ENCODE measurements around the gene RAB3GAP2.

The RAB3GAP2 gene, protein sequence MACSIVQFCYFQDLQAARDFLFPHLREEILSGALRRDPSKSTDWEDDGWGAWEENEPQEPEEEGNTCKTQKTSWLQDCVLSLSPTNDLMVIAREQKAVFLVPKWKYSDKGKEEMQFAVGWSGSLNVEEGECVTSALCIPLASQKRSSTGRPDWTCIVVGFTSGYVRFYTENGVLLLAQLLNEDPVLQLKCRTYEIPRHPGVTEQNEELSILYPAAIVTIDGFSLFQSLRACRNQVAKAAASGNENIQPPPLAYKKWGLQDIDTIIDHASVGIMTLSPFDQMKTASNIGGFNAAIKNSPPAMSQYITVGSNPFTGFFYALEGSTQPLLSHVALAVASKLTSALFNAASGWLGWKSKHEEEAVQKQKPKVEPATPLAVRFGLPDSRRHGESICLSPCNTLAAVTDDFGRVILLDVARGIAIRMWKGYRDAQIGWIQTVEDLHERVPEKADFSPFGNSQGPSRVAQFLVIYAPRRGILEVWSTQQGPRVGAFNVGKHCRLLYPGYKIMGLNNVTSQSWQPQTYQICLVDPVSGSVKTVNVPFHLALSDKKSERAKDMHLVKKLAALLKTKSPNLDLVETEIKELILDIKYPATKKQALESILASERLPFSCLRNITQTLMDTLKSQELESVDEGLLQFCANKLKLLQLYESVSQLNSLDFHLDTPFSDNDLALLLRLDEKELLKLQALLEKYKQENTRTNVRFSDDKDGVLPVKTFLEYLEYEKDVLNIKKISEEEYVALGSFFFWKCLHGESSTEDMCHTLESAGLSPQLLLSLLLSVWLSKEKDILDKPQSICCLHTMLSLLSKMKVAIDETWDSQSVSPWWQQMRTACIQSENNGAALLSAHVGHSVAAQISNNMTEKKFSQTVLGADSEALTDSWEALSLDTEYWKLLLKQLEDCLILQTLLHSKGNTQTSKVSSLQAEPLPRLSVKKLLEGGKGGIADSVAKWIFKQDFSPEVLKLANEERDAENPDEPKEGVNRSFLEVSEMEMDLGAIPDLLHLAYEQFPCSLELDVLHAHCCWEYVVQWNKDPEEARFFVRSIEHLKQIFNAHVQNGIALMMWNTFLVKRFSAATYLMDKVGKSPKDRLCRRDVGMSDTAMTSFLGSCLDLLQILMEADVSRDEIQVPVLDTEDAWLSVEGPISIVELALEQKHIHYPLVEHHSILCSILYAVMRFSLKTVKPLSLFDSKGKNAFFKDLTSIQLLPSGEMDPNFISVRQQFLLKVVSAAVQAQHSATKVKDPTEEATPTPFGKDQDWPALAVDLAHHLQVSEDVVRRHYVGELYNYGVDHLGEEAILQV (N-terminal part only)

DNA sequence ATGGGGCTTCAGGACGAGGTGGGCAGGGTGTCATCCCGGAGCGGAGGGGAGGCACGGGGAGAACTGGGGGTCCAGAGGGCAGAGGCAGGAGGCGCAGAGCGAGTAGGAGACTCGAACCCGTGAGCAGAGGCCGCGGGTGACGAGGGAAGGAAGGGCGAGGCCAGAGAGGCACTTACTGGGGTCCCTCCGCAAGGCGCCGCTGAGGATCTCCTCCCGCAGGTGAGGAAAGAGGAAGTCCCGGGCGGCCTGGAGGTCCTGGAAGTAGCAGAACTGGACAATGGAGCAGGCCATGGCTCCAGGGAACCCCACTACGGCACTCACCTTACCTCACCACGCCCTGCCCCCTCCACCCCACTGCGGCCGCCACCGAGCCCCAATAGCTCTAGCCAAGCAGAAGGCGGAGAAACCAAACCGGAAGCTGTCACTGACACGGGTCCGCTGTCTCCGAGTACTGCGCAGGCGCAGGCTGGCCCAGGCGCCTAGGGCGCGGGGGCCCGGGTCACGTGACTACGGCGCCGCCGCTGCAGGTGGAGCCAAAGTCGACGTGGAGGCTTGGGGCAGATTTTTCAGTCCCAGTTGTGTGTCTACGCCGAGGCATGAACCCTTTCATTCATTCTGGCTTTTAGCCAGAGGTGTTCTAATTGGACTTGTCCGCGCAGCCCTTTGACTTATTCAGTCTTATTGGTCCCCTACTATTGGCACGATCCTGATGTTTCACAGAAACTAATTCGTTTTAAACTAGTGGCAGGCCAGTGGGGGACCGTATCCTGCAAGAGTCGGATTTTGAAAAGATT, at the start of gene RAB3GAP2:
RAB3GAP2 (minus strand) TSS at position 407 of the 794 bp plus-strand sequence; CDS start at position 291, 116 bp downstream.
- peak; percentile 96 for DNase-seq (ENCODE audit: low read depth, low spot score)

DNA sequence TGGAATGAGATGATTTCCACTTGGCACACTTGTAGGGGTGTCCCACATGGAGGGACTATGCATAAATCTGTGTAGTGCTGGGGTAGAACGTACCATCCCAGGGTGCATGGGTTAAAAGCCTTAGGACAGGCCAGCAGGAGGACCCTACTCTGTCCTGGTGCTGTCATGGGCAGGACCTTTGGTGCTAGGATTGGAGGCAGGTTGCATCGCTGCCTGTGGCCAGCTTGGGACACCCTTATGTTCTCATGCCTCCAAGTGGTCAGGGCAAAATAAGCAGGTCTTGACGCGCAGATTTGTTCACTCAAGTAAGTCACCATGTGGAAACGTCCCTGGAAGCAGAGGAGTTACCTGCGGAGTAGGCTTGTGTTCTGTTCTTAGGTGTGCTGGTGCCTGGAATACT, 49.5 kb upstream of the RAB3GAP2 start:
- H3K4me1 ChIP-seq (ENCODE audit: insufficient read depth, insufficient read length), result no peaks in the 10 kb centered on the region
- no peak for DNase-seq (ENCODE audit: low read depth, low spot score)
- TF ChIP-seq YY1 (IDR thresholded peaks at IDR 0.05; ENCODE audit: insufficient read depth, insufficient read length) (no peak), ZNF274 (IDR thresholded peaks at IDR 0.05; ENCODE audit: low read depth, low read length) (no peak), SUZ12 (IDR thresholded peaks at IDR 0.05; ENCODE audit: extremely low read depth, insufficient read depth, insufficient read length) (no peak)

More for the DNA sequence above, at the start of gene RAB3GAP2:
- Histone ChIP-seq H3K4me1 (ENCODE audit: insufficient read depth, insufficient read length) (no peaks in the 10 kb centered on the region), H3K27me3 (ENCODE audit: insufficient read depth, insufficient read length) (no peaks in the 10 kb centered on the region), H3K9ac (ENCODE audit: insufficient read length, low read depth) (peak within 1 kb of the TSS; percentile 93), H3K4me3 (ENCODE audit: insufficient read length, low read depth) (peak within 1 kb of the TSS; percentile 92), H3K9me3 (ENCODE audit: insufficient read depth, low read length) (no peaks in the 10 kb centered on the region), H3K36me3 (ENCODE audit: insufficient read depth, insufficient read length, low read length) (peaks cover 33% of the 10 kb centered on the region)
- TF ChIP-seq ZNF274 (IDR thresholded peaks at IDR 0.05; ENCODE audit: low read depth, low read length) (no peak), SUZ12 (IDR thresholded peaks at IDR 0.05; ENCODE audit: extremely low read depth, insufficient read depth, insufficient read length) (no peak), YY1 (IDR thresholded peaks at IDR 0.05; ENCODE audit: insufficient read depth, insufficient read length) (no peak)

DNA sequence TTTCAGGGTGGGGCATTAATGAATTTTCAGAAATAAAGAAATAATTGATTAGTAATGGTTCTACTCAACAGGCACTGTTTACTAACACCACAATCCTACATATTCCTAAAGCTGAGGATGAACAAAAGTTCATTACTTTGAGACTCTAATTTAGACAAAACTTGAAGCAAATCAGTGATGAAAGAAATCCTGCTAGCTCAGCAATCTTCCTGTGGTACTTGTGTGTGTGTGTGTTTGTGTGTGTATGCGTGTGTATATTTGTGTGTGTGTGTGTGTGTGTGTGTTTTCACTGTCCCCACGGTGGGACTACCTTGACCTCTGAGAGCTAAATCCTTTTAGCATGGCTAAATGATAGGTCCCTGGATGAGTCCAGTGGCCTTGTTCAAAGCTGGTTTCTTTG, 48.5 kb upstream of the RAB3GAP2 start:
- Histone ChIP-seq H3K9me3 (ENCODE audit: insufficient read depth, low read length) (no peaks in the 10 kb centered on the region), H3K27me3 (ENCODE audit: insufficient read depth, insufficient read length) (no peaks in the 10 kb centered on the region), H3K9ac (ENCODE audit: insufficient read length, low read depth) (no peak overlapping the region), H3K36me3 (ENCODE audit: insufficient read depth, insufficient read length, low read length) (no peaks in the 10 kb centered on the region), H3K4me3 (ENCODE audit: insufficient read length, low read depth) (no peak overlapping the region), H3K4me1 (ENCODE audit: insufficient read depth, insufficient read length) (no peaks in the 10 kb centered on the region)
- TF ChIP-seq SUZ12 (IDR thresholded peaks at IDR 0.05; ENCODE audit: extremely low read depth, insufficient read depth, insufficient read length) (no peak), YY1 (IDR thresholded peaks at IDR 0.05; ENCODE audit: insufficient read depth, insufficient read length) (no peak), ZNF274 (IDR thresholded peaks at IDR 0.05; ENCODE audit: low read depth, low read length) (no peak)
- DNase-seq (ENCODE audit: low read depth, low spot score), result no peak

More for the DNA sequence above, 49.5 kb upstream of the RAB3GAP2 start:
- no peak overlapping the region for H3K4me3 ChIP-seq (ENCODE audit: insufficient read length, low read depth)
- H3K9me3 ChIP-seq (ENCODE audit: insufficient read depth, low read length), result no peaks in the 10 kb centered on the region
- H3K36me3 ChIP-seq (ENCODE audit: insufficient read depth, insufficient read length, low read length), result no peaks in the 10 kb centered on the region
- H3K9ac ChIP-seq (ENCODE audit: insufficient read length, low read depth), result no peak overlapping the region
- H3K27me3 ChIP-seq (ENCODE audit: insufficient read depth, insufficient read length), result no peaks in the 10 kb centered on the region

DNA sequence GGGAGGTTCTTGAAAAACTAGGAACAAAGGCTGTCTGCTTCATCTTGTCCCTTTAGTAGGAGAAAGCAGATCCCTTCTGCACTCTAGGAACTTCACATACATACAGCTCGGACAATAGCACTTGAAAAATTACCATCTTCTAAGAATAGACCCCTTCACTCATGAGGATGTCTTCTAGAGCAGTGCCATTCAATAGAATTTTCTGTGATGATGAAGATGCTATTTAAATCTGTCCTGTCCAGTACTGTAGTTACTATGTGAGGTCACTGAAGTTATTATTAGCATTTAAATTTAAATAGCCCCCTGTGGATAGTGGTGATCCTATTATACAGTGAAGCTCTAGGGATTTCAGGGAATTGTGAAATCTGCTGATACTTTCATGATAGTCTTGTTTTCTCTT, 46.4 kb upstream of the RAB3GAP2 start:
- no peak for DNase-seq (ENCODE audit: low read depth, low spot score)
- Histone ChIP-seq H3K27me3 (ENCODE audit: insufficient read depth, insufficient read length) (no peaks in the 10 kb centered on the region), H3K36me3 (ENCODE audit: insufficient read depth, insufficient read length, low read length) (no peaks in the 10 kb centered on the region), H3K9me3 (ENCODE audit: insufficient read depth, low read length) (no peaks in the 10 kb centered on the region), H3K4me1 (ENCODE audit: insufficient read depth, insufficient read length) (no peaks in the 10 kb centered on the region), H3K4me3 (ENCODE audit: insufficient read length, low read depth) (no peak overlapping the region), H3K9ac (ENCODE audit: insufficient read length, low read depth) (no peak overlapping the region)
- TF ChIP-seq ZNF274 (IDR thresholded peaks at IDR 0.05; ENCODE audit: low read depth, low read length), result no peak
- no peak for TF ChIP-seq YY1 (IDR thresholded peaks at IDR 0.05; ENCODE audit: insufficient read depth, insufficient read length)
- no peak for TF ChIP-seq SUZ12 (IDR thresholded peaks at IDR 0.05; ENCODE audit: extremely low read depth, insufficient read depth, insufficient read length)

DNA sequence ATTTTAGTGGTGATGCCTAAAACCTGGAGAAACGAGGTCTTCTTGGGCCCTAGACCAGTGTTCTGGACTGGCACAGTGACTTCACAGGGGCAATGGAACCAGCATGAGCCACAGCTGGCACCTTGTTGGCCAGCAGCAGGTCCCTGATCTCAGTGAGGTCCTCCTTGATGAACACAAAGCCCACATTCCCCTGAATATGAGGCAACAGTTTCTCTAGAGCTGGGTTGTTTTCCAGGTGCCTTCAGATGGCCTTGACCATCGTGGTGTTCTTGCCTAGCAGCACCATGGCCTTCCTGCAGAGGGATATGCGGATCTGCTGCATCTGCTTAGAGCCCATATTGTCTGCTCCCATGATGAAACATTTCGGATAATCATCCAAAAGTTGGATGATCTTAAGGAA, 44.9 kb upstream of the RAB3GAP2 start:
- no peaks in the 10 kb centered on the region for H3K27me3 ChIP-seq (ENCODE audit: insufficient read depth, insufficient read length)
- no peak overlapping the region for H3K4me3 ChIP-seq (ENCODE audit: insufficient read length, low read depth)
- DNase-seq (ENCODE audit: low read depth, low spot score), result no peak
- no peaks in the 10 kb centered on the region for H3K36me3 ChIP-seq (ENCODE audit: insufficient read depth, insufficient read length, low read length)
- TF ChIP-seq ZNF274 (IDR thresholded peaks at IDR 0.05; ENCODE audit: low read depth, low read length) (no peak), SUZ12 (IDR thresholded peaks at IDR 0.05; ENCODE audit: extremely low read depth, insufficient read depth, insufficient read length) (no peak), YY1 (IDR thresholded peaks at IDR 0.05; ENCODE audit: insufficient read depth, insufficient read length) (no peak)
- H3K4me1 ChIP-seq (ENCODE audit: insufficient read depth, insufficient read length), result no peaks in the 10 kb centered on the region
- H3K9me3 ChIP-seq (ENCODE audit: insufficient read depth, low read length), result no peaks in the 10 kb centered on the region
- H3K9ac ChIP-seq (ENCODE audit: insufficient read length, low read depth), result no peak overlapping the region

DNA sequence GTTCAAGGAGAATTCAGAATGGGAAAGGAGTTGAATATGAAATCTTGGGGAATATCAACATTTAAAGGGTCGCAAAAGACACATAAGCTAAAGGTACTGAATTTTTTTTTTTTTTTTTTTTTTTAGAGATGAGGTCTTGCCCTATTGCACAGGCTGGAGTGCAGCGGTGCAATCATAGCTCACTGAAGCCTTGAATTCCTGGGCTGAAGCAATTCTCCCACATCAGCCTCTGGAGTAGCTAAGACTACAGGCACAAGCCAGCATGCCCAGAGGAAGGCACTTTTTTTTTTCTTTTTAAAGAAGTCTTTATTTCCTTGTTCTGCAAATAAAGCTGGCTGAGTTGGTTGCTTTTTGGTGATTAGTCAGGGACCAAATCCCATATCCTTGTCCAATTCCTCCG, 44.1 kb upstream of the RAB3GAP2 start:
- Histone ChIP-seq H3K4me3 (ENCODE audit: insufficient read length, low read depth) (no peak overlapping the region), H3K27me3 (ENCODE audit: insufficient read depth, insufficient read length) (no peaks in the 10 kb centered on the region), H3K4me1 (ENCODE audit: insufficient read depth, insufficient read length) (no peaks in the 10 kb centered on the region), H3K9ac (ENCODE audit: insufficient read length, low read depth) (no peak overlapping the region), H3K9me3 (ENCODE audit: insufficient read depth, low read length) (no peaks in the 10 kb centered on the region), H3K36me3 (ENCODE audit: insufficient read depth, insufficient read length, low read length) (no peaks in the 10 kb centered on the region)
- TF ChIP-seq SUZ12 (IDR thresholded peaks at IDR 0.05; ENCODE audit: extremely low read depth, insufficient read depth, insufficient read length), result no peak
- TF ChIP-seq ZNF274 (IDR thresholded peaks at IDR 0.05; ENCODE audit: low read depth, low read length), result no peak
- TF ChIP-seq YY1 (IDR thresholded peaks at IDR 0.05; ENCODE audit: insufficient read depth, insufficient read length), result no peak
- no peak for DNase-seq (ENCODE audit: low read depth, low spot score)
